Adrenal gland (tissue), 12 donors: ENCODE data around the gene ZNF397. TPM values are rescaled to one million over a fixed set of nuclear protein-coding genes. Genes with fewer than 3 reads are reported as not detected.
"Not testable (repeated sequence)": the region's sequence is repeated elsewhere in the genome, so short reads cannot be mapped to it uniquely, and the experiment has no call there.

Source experiments
- DNase-seq, 7 donors: peaks; one replicate each; pipeline ENCODE4 v3.0.0-alpha.2; 2019 to 2020
- H3K27ac ChIP-seq, 5 donors: fragments of 200-600 bp; sonication (generic) in 4 of 5; 1 replicate in 3 of 5; 2 replicates in 2 of 5; pipeline versions ENCODE4 v1.5.1 to v1.8.0; 2016 to 2020; ENCODE audit warnings: mild to moderate bottlenecking in 1 of 5
- H3K27me3 ChIP-seq: fragments of 200-600 bp; 2 replicates; pipeline ENCODE4 v1.8.0; 2021
- H3K36me3 ChIP-seq, 2 donors: fragments of 200-600 bp; replicated peaks in 1 of 2; 1 replicate in 1 of 2; 2 replicates in 1 of 2; pipeline versions ENCODE4 v1.5.1 to v1.8.0; 2018 to 2022
- H3K4me1 ChIP-seq, 2 donors: fragments of 200-600 bp; replicated peaks in 1 of 2; 1 replicate in 1 of 2; 2 replicates in 1 of 2; pipeline versions ENCODE4 v1.5.1 to v1.8.0; 2018 to 2021
- H3K4me3 ChIP-seq, 4 donors: fragments of 200-600 bp; sonication (generic) in 3 of 4; one replicate each; pipeline ENCODE4 v1.5.1; 2016 to 2018
- H3K9me3 ChIP-seq, 3 donors: fragments of 200-600 bp; sonication (generic) in 1 of 3; replicated peaks in 1 of 3; 1 replicate in 2 of 3; 2 replicates in 1 of 3; pipeline versions ENCODE4 v1.5.1 to v1.8.0; 2016 to 2021
- CTCF ChIP-seq, 6 experiments: fragments of 450-650 bp in 4 of 6; fragments of 200-600 bp in 2 of 6; sonication (generic) in 1 of 6; IDR thresholded peaks; 1 replicate in 5 of 6; 2 replicates in 1 of 6; pipeline versions ENCODE4 v1.5.1 to v1.8.0; 2016 to 2021; ENCODE audit warnings: antibody characterized with exemption in 6 of 6, mild to moderate bottlenecking in 2 of 6, moderate library complexity in 1 of 6
- POLR2A ChIP-seq, 2 donors: fragments of 450-650 bp; IDR thresholded peaks; one replicate each; pipeline ENCODE4 v1.6.1; 2017; ENCODE audit warnings: antibody characterized with exemption in 2 of 2, mild to moderate bottlenecking in 2 of 2, moderate library complexity in 1 of 2
- WGBS, 4 donors: extraction: QIAGEN DNeasy Blood & Tissue Kit in 2 of 4; methylation state at CpG; one replicate each; pipeline versions ENCODE4 v1.1.5 to v1.1.7; 2013 to 2017; 5-methylcytosine and 5-hydroxymethylcytosine counted together
- intact Hi-C, 2 donors: fragments of 100-400 bp; cut with DNase I; formaldehyde crosslinking; loops; one replicate each; pipeline versions ENCODE4 v1.14.1 to v1.15.0; 2022 to 2023
- polyA plus RNA-seq, 3 donors: library from polyadenylated mRNA; stranded (reverse); fragments of 200-250 nt in 2 of 3; fragments of 350-450 nt in 1 of 3; fragmentation: Illumina TruSeq in 1 of 3; extraction: RNeasy Lipid Tissue Mini Kit (QIAGEN cat#74804) in 1 of 3; gene quantifications; one replicate each; pipeline ENCODE4 v1.2.3, GENCODE V29; 2013 to 2014
- total RNA-seq, 9 donors: library from RNA; depleted of rRNA in 4 of 9; stranded (reverse); fragments of >200 nt in 4 of 9; fragments of 120-200 nt in 1 of 9; fragmentation: NEBNext Ultra II Directional in 1 of 9; extraction: Animal tissue kit (Norgen Biotek cat#: 25700) in 1 of 9; gene quantifications; one replicate each; pipeline versions ENCODE4 v1.1.0 to v1.2.4, GENCODE V29; 2013 to 2023
- donor health status: healthy with polysubstance abuse.
- donor health status: Bipolar disorder and iron deficiency.
- donor health status: DM: yes; HTN: yes; CAD: no.
- donor health status: DM: no; HTN: no; CAD: no.
- donor health status: DM: no; HTN: no; CAD: no.
- donor health status: DM: yes; HTN: yes; CAD: no.

Gene ZNF397
- total and polyA plus RNA-seq, 12 donors: 11.7 to 38.1 (median 28.9) TPM

- TF ChIP-seq POLR2A (IDR thresholded peaks at IDR 0.05) (no peak), CTCF (IDR thresholded peaks at IDR 0.05) (no peak)
- DNase-seq: no peak
- H3K4me1 ChIP-seq: peaks cover 0 to 5% of the 10 kb centered on the region in 2 donors
- intact Hi-C loops: loop anchor here in 1 of 2 donors (10.0 kb wide), 1 partner anchor 340 kb away; no protein-coding TSS in a partner anchor
- no peaks in the 10 kb centered on the region for H3K36me3 ChIP-seq
- H3K27ac ChIP-seq: no peak overlapping the region
- H3K4me3 ChIP-seq: no peak overlapping the region
- H3K9me3 ChIP-seq: no peaks in the 10 kb centered on the region
- no peaks in the 10 kb centered on the region for H3K27me3 ChIP-seq
- 65 to 94% (median 85%) methylated on average over 2 of the region's 2 CpGs for WGBS, 4 donors
Observed at GRCh38 chr18:35205199-35205712, 35.6 kb upstream of the ZNF397 start.

- not testable (repeated sequence) for H3K36me3 ChIP-seq, H3K4me1 ChIP-seq, H3K9me3 ChIP-seq, DNase-seq, H3K27me3 ChIP-seq, H3K4me3 ChIP-seq, H3K27ac ChIP-seq
- 80 to 97% (median 92%) methylated on average over 12 to 22 of the region's 30 CpGs for WGBS, 4 donors
- intact Hi-C loops: loop anchor here in 1 of 2 donors (10.0 kb wide), 1 partner anchor 341 kb away; no protein-coding TSS in a partner anchor
Observed at GRCh38 chr18:35205746-35206458, 34.9 kb upstream of the ZNF397 start.

GRCh38 chr18:35215026-35215425, 25.8 kb upstream of the ZNF397 start:
- Histone ChIP-seq H3K27me3 (no peaks in the 10 kb centered on the region), H3K9me3 (no peaks in the 10 kb centered on the region), H3K27ac (no peak overlapping the region), H3K4me1 (no peaks in the 10 kb centered on the region), H3K36me3 (no peaks in the 10 kb centered on the region), H3K4me3 (no peak overlapping the region)
- WGBS, 4 donors: 86 to 93% (median 92%) methylated on average over 1 of the region's 1 CpG
- intact Hi-C loops: no loop called here
- no peak for DNase-seq
- TF ChIP-seq CTCF (IDR thresholded peaks at IDR 0.05) (no peak), POLR2A (IDR thresholded peaks at IDR 0.05) (no peak)

- H3K4me3 ChIP-seq, H3K27me3 ChIP-seq, H3K4me1 ChIP-seq, DNase-seq, H3K36me3 ChIP-seq, intact Hi-C loops, H3K9me3 ChIP-seq, H3K27ac ChIP-seq: not testable (repeated sequence)
- WGBS, 4 donors: 81 to 88% (median 84%) methylated on average over 10 of the region's 10 CpGs
Observed at GRCh38 chr18:35216611-35217010, 24.2 kb upstream of the ZNF397 start.

GRCh38 chr18:35219331-35219730, 21.5 kb upstream of the ZNF397 start:
- H3K4me3 ChIP-seq, H3K4me1 ChIP-seq, H3K36me3 ChIP-seq, DNase-seq, H3K27ac ChIP-seq, intact Hi-C loops, H3K27me3 ChIP-seq, H3K9me3 ChIP-seq: not testable (repeated sequence)
- 80 to 95% (median 91%) methylated on average over 4 of the region's 4 CpGs for WGBS, 4 donors

- Histone ChIP-seq H3K9me3 (no peaks in the 10 kb centered on the region), H3K27ac (no peak overlapping the region), H3K4me3 (no peak overlapping the region), H3K4me1 (no peaks in the 10 kb centered on the region), H3K27me3 (no peaks in the 10 kb centered on the region), H3K36me3 (no peaks in the 10 kb centered on the region)
- WGBS, 4 donors: 86 to 93% (median 90%) methylated on average over 6 of the region's 6 CpGs
- TF ChIP-seq CTCF (IDR thresholded peaks at IDR 0.05): no peak
- TF ChIP-seq POLR2A (IDR thresholded peaks at IDR 0.05): no peak
- no peak for DNase-seq
- intact Hi-C loops: no loop called here
Observed at GRCh38 chr18:35220424-35220823, 20.4 kb upstream of the ZNF397 start.
